Activated T-helper 17 cell treated with anti-CD3 and anti-CD28 coated beads, Interleukin-2, amount 50 U/mL, for 72 hours (primary cell): Measurements from ENCODE around the gene SHISA8. TPM values are rescaled to one million over a fixed set of nuclear protein-coding genes. Genes with fewer than 3 reads are reported as not detected.

Source experiments
- ATAC-seq: fragments of 150-1000 bp; cut with Tn5 transposase; replicated peaks from 2 replicates; pipeline ENCODE4 v1.10.0; 2021; ENCODE audit warnings: mild to moderate bottlenecking, moderate library complexity
- H3K27ac Mint-ChIP-seq: one replicate; pipeline ENCODE4 v1.8.0; 2022; ENCODE audit warnings: mixed read lengths
- H3K27me3 Mint-ChIP-seq: one replicate; pipeline ENCODE4 v1.8.0; 2022; ENCODE audit warnings: mixed read lengths
- H3K36me3 Mint-ChIP-seq: one replicate; pipeline ENCODE4 v1.8.0; 2022; ENCODE audit warnings: low read depth, mild to moderate bottlenecking, mixed read lengths
- H3K4me1 Mint-ChIP-seq: one replicate; pipeline ENCODE4 v1.8.0; 2022; ENCODE audit warnings: mixed read lengths
- H3K4me3 Mint-ChIP-seq: one replicate; pipeline ENCODE4 v1.8.0; 2022; ENCODE audit warnings: mild to moderate bottlenecking, mixed read lengths
- H3K9me3 Mint-ChIP-seq: one replicate; pipeline ENCODE4 v1.8.0; 2022; ENCODE audit warnings: mixed read lengths
- total RNA-seq, 2 donors: library from RNA; stranded (reverse); gene quantifications; one replicate each; pipeline ENCODE4 v1.2.3, GENCODE V29; 2022

Gene SHISA8
- total RNA-seq, 2 donors from 2014 or later = 2.8 TPM; not detected in 1

GRCh38 chr22:41902932-41903421 lies 11.9 kb downstream of the SHISA8 start:
- no peak for ATAC-seq

GRCh38 chr22:41902016-41902415 lies 12.9 kb downstream of the SHISA8 start:
- H3K4me3 Mint-ChIP-seq = no peak overlapping the region
- H3K36me3 Mint-ChIP-seq = peaks cover 78% of the 10 kb centered on the region
- H3K4me1 Mint-ChIP-seq = no peaks in the 10 kb centered on the region
- no peak for ATAC-seq
- H3K27ac Mint-ChIP-seq = no peak overlapping the region
- H3K9me3 Mint-ChIP-seq = no peaks in the 10 kb centered on the region
- no peaks in the 10 kb centered on the region for H3K27me3 Mint-ChIP-seq

More at GRCh38 chr22:41902932-41903421, 11.9 kb downstream of the SHISA8 start:
- H3K4me3 Mint-ChIP-seq = no peak overlapping the region
- H3K9me3 Mint-ChIP-seq = no peaks in the 10 kb centered on the region
- H3K36me3 Mint-ChIP-seq = peaks cover 68% of the 10 kb centered on the region
- H3K4me1 Mint-ChIP-seq = no peaks in the 10 kb centered on the region
- no peaks in the 10 kb centered on the region for H3K27me3 Mint-ChIP-seq
- no peak overlapping the region for H3K27ac Mint-ChIP-seq

DNA sequence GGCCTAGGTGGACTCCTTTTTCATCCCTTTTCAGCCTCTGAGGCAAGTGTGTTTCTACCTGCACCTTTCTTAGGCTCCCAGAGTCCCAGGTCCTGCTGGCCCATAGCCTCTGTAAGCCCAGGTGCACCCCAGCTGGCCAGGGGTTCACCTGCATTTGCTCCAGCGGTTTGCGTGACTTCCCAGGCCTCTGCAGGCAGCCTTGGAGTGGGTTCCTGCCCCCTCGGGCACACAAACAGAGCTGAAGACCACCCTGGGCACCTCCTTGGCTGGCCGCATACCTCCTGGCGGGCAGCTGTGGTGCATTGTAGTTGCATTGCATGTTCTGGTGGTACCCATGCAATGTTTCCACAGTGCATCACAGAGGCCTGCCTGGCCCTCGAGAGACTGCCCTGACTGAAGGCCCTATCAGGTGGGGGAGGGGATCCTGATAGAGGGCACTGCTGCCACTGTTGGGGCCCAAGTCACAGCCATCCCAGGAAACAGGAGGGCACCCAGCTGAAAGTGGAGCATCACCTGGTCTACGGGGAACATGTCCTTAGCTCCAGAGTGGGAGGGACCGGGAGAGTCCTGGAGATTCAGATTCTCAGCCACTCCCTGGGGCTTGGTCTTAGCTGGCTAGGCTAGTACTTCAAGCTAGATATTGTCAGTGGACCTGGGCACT lies 14.1 kb downstream of the SHISA8 start:
- Mint-ChIP-seq H3K27me3 (no peaks in the 10 kb centered on the region), H3K4me1 (no peaks in the 10 kb centered on the region), H3K9me3 (no peaks in the 10 kb centered on the region), H3K27ac (no peak overlapping the region), H3K4me3 (no peak overlapping the region), H3K36me3 (peaks cover 86% of the 10 kb centered on the region)
- no peak for ATAC-seq

DNA sequence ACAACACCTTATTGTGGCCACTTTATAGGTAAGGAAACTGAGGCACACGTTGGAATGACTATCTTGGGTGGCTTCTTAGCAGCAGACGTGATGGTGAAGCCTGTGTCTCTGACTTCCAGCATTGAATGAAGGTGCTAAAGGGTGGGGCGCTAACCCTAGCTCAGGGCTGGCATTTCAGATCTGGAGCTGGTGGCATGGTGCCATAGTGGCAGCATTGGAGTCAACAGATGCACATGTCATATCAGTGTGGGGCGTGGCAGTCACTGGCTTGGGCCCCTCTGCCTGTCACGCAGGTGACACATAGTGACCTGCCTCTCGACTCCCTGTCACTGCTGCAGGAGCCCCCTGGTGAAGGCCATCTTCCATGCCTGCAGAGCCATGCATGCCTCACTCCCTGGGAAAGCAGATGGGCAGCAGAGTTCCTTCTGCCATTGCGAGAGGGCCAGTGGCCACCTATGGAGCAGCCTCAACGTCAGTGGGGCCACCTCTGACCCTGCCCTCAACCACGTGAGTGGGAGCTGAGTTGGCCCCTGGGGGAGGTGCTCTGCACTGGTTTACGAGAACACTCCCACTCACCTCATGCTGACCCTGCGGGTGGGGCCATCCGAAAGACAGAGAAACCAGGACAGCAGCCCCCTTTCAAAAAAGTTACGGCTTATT lies 14.8 kb downstream of the SHISA8 start:
- peaks cover 88% of the 10 kb centered on the region for H3K36me3 Mint-ChIP-seq
- H3K27ac Mint-ChIP-seq = no peak overlapping the region
- H3K27me3 Mint-ChIP-seq = no peaks in the 10 kb centered on the region
- H3K4me3 Mint-ChIP-seq = no peak overlapping the region
- no peak for ATAC-seq
- no peaks in the 10 kb centered on the region for H3K9me3 Mint-ChIP-seq
- H3K4me1 Mint-ChIP-seq = no peaks in the 10 kb centered on the region

GRCh38 chr22:41899110-41899509 lies 15.8 kb downstream of the SHISA8 start:
- Mint-ChIP-seq H3K27ac (no peak overlapping the region), H3K36me3 (peaks cover 94% of the 10 kb centered on the region), H3K4me3 (no peak overlapping the region)

DNA sequence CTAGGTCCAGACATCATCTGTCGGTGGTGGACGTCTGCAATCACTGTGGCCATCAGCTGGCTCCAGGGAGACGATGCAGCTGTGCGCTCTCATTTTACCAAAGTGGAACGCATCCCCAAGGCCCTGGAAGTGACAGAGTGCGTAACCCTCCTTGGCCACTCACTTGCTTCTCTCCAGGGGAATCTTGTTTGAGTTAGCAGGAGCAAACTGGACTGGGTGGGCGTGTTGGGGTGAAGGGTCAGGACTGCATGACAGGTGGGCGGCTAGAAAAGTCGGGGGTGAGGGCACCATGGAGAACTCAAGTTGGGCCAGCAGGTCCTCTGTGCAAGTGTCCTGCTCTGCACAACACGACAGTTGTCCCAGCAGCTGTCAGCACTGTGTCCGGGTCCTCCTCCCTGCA lies 16.2 kb downstream of the SHISA8 start:
- H3K27me3 Mint-ChIP-seq = no peaks in the 10 kb centered on the region
- no peaks in the 10 kb centered on the region for H3K9me3 Mint-ChIP-seq
- no peak for ATAC-seq
- H3K4me3 Mint-ChIP-seq = no peak overlapping the region
- peaks cover 94% of the 10 kb centered on the region for H3K36me3 Mint-ChIP-seq
- H3K4me1 Mint-ChIP-seq = no peaks in the 10 kb centered on the region
- H3K27ac Mint-ChIP-seq = no peak overlapping the region

More at GRCh38 chr22:41899110-41899509, 15.8 kb downstream of the SHISA8 start:
- no peaks in the 10 kb centered on the region for H3K4me1 Mint-ChIP-seq
- no peak for ATAC-seq
- H3K27me3 Mint-ChIP-seq = no peaks in the 10 kb centered on the region
- no peaks in the 10 kb centered on the region for H3K9me3 Mint-ChIP-seq

DNA sequence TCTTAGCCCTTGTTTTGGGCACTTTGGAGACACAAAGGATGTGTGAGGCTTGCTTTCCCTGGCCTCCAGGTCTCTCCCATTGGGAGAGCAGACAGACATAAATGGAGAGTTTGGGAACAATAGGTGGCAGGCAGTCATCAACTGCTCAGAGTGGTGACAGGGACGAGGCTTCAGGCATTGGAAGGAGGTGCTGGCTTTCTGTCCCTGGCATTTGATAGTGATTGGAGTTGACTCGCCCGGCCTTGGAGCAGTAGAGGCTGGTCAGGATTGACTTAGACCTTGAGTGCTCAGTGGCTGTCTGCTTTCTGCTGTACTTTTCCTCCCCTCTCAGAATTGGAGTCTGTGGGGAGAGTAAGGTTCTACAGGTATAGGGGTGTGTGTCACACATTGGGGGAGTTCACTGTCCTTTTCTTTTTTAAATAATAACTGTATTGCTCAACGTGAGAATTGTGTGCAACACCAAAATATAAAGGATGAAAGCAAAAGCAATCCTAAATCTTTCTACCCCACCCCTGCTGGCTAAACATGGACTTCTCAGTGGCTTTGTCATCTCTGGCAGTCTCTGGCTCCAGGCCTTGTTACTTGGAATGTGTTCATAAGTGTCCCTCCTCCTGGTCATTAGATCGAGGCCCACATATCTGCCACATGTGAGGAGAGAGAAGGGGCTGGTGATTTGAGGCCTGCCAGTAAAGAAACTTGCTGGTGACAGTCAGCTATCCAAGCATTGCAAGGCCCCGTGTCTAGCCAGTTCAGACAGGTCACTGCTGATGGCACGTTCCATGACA lies 21.1 kb downstream of the SHISA8 start:
- Mint-ChIP-seq H3K4me1 (peaks cover 4% of the 10 kb centered on the region), H3K36me3 (peaks cover 100% of the 10 kb centered on the region), H3K27ac (peak overlapping the region; percentile 37), H3K9me3 (no peaks in the 10 kb centered on the region), H3K27me3 (no peaks in the 10 kb centered on the region), H3K4me3 (no peak overlapping the region)
- no peak for ATAC-seq

DNA sequence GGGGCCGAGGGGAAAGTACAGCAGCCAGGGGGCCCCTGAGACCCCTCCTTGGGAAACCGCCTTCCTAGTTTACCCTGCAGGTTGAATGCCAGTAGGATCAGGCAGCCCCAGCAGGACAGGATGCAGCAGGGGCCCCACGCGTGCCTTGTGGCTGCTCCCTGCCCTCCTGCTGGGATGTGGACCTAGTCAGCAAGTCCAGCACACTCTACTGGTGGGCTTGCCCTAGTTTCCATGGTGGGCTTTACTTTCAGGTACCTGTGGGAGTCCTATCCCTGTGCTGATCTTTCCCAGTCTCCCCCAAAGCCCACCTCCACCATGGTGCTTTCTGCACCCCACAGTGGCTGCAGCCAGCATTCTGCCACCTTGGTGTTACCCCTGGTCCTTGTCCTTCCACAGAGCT lies 22.2 kb downstream of the SHISA8 start:
- peaks cover 4% of the 10 kb centered on the region for H3K4me1 Mint-ChIP-seq
- H3K9me3 Mint-ChIP-seq = no peaks in the 10 kb centered on the region
- no peak for ATAC-seq
- no peaks in the 10 kb centered on the region for H3K27me3 Mint-ChIP-seq
- H3K27ac Mint-ChIP-seq = peak overlapping the region; percentile 37
- peaks cover 100% of the 10 kb centered on the region for H3K36me3 Mint-ChIP-seq
- no peak overlapping the region for H3K4me3 Mint-ChIP-seq

- Mint-ChIP-seq H3K4me3 (no peak overlapping the region), H3K27me3 (no peaks in the 10 kb centered on the region), H3K27ac (no peak overlapping the region), H3K36me3 (peaks cover 100% of the 10 kb centered on the region), H3K4me1 (peaks cover 4% of the 10 kb centered on the region), H3K9me3 (no peaks in the 10 kb centered on the region)
- no peak for ATAC-seq
Measured at GRCh38 chr22:41891407-41891806, 23.5 kb downstream of the SHISA8 start.

DNA sequence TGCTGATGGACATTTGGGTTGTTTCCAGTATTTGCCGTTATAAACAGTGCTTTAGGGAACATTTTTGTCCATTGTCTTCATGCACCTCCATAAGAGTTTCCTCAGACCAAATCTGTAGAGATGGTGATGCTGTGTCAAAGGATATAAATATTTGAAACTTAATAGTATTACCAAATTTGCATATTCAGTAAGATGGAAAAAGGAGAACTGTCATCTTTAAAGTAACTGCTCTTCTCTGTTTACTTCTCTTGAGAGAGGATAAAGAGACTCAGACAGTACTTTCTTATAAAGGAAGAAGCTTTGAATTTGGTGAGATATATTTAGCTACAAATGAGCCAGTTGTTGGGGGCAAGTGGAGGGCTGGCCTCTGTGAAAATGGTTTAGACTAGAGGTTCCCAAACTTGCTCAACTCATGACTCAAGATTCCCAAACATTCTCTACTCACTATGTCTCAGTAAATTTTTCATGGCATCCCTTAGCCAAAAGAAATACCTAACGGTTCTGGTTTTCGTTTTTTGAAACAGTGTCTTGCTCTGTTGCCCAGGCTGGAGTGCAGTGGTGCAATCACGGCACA lies 26.2 kb downstream of the SHISA8 start:
- H3K27me3 Mint-ChIP-seq = no peaks in the 10 kb centered on the region
- H3K36me3 Mint-ChIP-seq = peaks cover 100% of the 10 kb centered on the region
- no peaks in the 10 kb centered on the region for H3K9me3 Mint-ChIP-seq
- H3K27ac Mint-ChIP-seq = no peak overlapping the region
- peaks cover 4% of the 10 kb centered on the region for H3K4me1 Mint-ChIP-seq
- H3K4me3 Mint-ChIP-seq = no peak overlapping the region
- no peak for ATAC-seq

DNA sequence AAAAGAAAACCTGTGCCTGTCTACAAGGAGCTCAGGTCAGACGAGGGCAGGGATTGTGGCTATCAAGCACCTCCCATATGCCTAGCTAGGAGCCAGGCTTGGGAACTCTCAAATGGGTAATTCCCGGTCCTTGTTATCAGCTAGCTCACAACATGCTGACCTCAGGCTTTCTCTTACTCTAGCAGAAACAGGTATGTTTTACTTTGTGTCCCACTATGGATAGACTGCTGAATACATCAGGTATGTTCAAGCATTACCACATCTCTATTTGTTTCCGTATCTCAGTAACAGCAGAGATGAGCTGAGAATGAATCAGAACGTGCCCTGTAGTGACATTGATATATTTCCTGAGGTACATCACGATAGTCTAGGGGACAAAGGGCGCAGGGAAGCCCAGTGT lies 29.4 kb downstream of the SHISA8 start:
- H3K4me3 Mint-ChIP-seq = no peak overlapping the region
- ATAC-seq = no peak
- H3K36me3 Mint-ChIP-seq = peaks cover 100% of the 10 kb centered on the region
- H3K4me1 Mint-ChIP-seq = no peaks in the 10 kb centered on the region
- no peak overlapping the region for H3K27ac Mint-ChIP-seq
- H3K9me3 Mint-ChIP-seq = no peaks in the 10 kb centered on the region
- no peaks in the 10 kb centered on the region for H3K27me3 Mint-ChIP-seq

- Mint-ChIP-seq H3K27ac (no peak overlapping the region), H3K36me3 (peaks cover 100% of the 10 kb centered on the region), H3K4me1 (no peaks in the 10 kb centered on the region), H3K27me3 (no peaks in the 10 kb centered on the region), H3K4me3 (no peak overlapping the region), H3K9me3 (no peaks in the 10 kb centered on the region)
- ATAC-seq = no peak
Measured at GRCh38 chr22:41885116-41885515, 29.8 kb downstream of the SHISA8 start.

DNA sequence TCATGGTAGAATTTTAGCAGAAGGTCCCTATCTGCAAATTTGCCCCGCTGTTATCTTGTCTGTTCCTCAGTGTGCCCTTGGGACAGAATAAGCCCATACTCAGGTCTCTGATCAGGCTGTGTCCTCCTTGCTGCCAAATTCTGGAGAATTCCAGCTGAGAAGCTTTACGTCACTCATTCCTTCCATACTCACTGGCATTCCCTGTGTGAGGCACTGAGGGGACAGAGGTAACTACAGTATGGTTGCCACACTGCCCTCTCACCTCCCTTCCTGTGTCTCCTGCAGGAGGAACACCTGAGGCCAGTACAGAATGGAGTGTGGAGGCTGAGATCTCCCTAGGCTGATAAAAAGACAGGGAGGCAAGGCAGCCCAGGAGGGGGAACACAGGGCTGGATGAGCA lies 31.5 kb downstream of the SHISA8 start:
- no peak for ATAC-seq
- Mint-ChIP-seq H3K4me3 (no peak overlapping the region), H3K27me3 (no peaks in the 10 kb centered on the region), H3K4me1 (no peaks in the 10 kb centered on the region), H3K36me3 (peaks cover 100% of the 10 kb centered on the region), H3K9me3 (no peaks in the 10 kb centered on the region), H3K27ac (peak overlapping the region; percentile 36)

GRCh38 chr22:41880653-41881052 lies 34.2 kb downstream of the SHISA8 start:
- peaks cover 100% of the 10 kb centered on the region for H3K36me3 Mint-ChIP-seq
- no peaks in the 10 kb centered on the region for H3K27me3 Mint-ChIP-seq
- H3K9me3 Mint-ChIP-seq = no peaks in the 10 kb centered on the region

More at GRCh38 chr22:41880653-41881052, 34.2 kb downstream of the SHISA8 start:
- Mint-ChIP-seq H3K4me3 (no peak overlapping the region), H3K4me1 (peaks cover 8% of the 10 kb centered on the region), H3K27ac (no peak overlapping the region)
- ATAC-seq = no peak
